ENCODE measurements around the gene RABEP2. TPM values are rescaled to one million over a fixed set of nuclear protein-coding genes. Genes with fewer than 3 reads are reported as not detected.
A peak's percentile ranks its signal among the peaks of the same experiment; 100 is the strongest.
"Not testable (repeated sequence)": the region's sequence is repeated elsewhere in the genome, so short reads cannot be mapped to it uniquely, and the experiment has no call there.

The RABEP2 gene
- total and polyA plus RNA-seq, 2 donors (not counting 1 experiment from before 2014, with no cell fraction given) = 5.9 to 22.6 TPM

GRCh38 chr16:28930203-28930602, 5.2 kb upstream of the RABEP2 start:
- Histone ChIP-seq H2AFZ (ENCODE audit: low read length) (no peak overlapping the region), H3K4me3 (replicated peaks in 1 of 4; ENCODE audit: control extremely low read depth in 1 of 4, insufficient read depth in 1 of 4, low read depth in 3 of 4, low read length in 4 of 4) (no peak overlapping the region), H3K27ac (ENCODE audit: insufficient read depth, low read length) (no peak overlapping the region), H3K9ac (ENCODE audit: insufficient read depth, low read length) (no peak overlapping the region), H3K4me2 (ENCODE audit: extremely low read depth, insufficient read depth, low read length) (no peak overlapping the region), H3K9me3 (ENCODE audit: control insufficient read depth, insufficient read depth, low read depth, low read length) (no peaks in the 10 kb centered on the region), H3K36me3 (ENCODE audit: control insufficient read depth, insufficient read depth, low read length) (no peaks in the 10 kb centered on the region), H3K27me3 (ENCODE audit: control insufficient read depth, insufficient read depth, low read length) (no peaks in the 10 kb centered on the region), H4K20me1 (ENCODE audit: control insufficient read depth, extremely low read depth, insufficient read depth, low read length) (no peaks in the 10 kb centered on the region), H3K4me1 (ENCODE audit: control insufficient read depth, extremely low read depth, insufficient read depth, low read length) (no peaks in the 10 kb centered on the region), H3K79me2 (ENCODE audit: control insufficient read depth, insufficient read depth, low read length) (no peaks in the 10 kb centered on the region)
- TF ChIP-seq CTCF (conservative IDR thresholded peaks at IDR 0.05 in 1 of 2, IDR thresholded peaks at IDR 0.05 in 1 of 2; ENCODE audit: low read depth in 1 of 2, low read length in 2 of 2) (no peak), EZH2 (IDR thresholded peaks at IDR 0.05; ENCODE audit: low read length, missing control alignments) (no peak)
- no peak for DNase-seq (ENCODE audit: low read depth in 2 of 2)

DNA sequence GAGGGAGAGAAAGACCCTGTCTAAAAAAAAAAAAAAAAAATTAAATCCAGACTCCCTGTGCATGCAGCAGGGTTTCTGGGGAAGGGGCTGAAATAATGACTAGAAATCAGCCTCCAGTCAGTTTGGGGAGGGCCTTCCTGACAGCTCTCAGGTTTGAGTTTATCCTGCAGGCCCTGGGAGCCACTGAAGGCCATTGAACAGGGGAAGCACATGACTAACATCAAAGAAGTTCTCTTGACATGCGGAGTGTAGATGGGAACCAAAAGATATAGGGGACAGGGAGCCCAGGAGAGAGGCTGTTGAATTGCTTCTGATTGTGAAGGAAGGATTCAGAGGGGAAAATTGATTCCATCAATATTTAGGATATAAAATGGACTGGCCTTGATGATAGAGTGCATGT, 2.8 kb upstream of the RABEP2 start:
- Histone ChIP-seq H3K27ac (ENCODE audit: insufficient read depth, low read length) (no peak overlapping the region), H3K9me3 (ENCODE audit: control insufficient read depth, insufficient read depth, low read depth, low read length) (no peaks in the 10 kb centered on the region), H3K36me3 (ENCODE audit: control insufficient read depth, insufficient read depth, low read length) (no peaks in the 10 kb centered on the region), H3K4me1 (ENCODE audit: control insufficient read depth, extremely low read depth, insufficient read depth, low read length) (no peaks in the 10 kb centered on the region), H3K9ac (ENCODE audit: insufficient read depth, low read length) (no peak overlapping the region), H2AFZ (ENCODE audit: low read length) (no peak overlapping the region), H3K79me2 (ENCODE audit: control insufficient read depth, insufficient read depth, low read length) (no peaks in the 10 kb centered on the region), H3K27me3 (ENCODE audit: control insufficient read depth, insufficient read depth, low read length) (no peaks in the 10 kb centered on the region), H4K20me1 (ENCODE audit: control insufficient read depth, extremely low read depth, insufficient read depth, low read length) (no peaks in the 10 kb centered on the region), H3K4me3 (replicated peaks in 1 of 4; ENCODE audit: control extremely low read depth in 1 of 4, insufficient read depth in 1 of 4, low read depth in 3 of 4, low read length in 4 of 4) (no peak overlapping the region), H3K4me2 (ENCODE audit: extremely low read depth, insufficient read depth, low read length) (no peak overlapping the region)
- TF ChIP-seq EZH2 (IDR thresholded peaks at IDR 0.05; ENCODE audit: low read length, missing control alignments) (no peak), CTCF (conservative IDR thresholded peaks at IDR 0.05 in 1 of 2, IDR thresholded peaks at IDR 0.05 in 1 of 2; ENCODE audit: low read depth in 1 of 2, low read length in 2 of 2) (no peak)
- no peak for DNase-seq (ENCODE audit: low read depth in 2 of 2)

GRCh38 chr16:28926284-28926683, 1.2 kb upstream of the RABEP2 start:
- H3K27me3 ChIP-seq (ENCODE audit: control insufficient read depth, insufficient read depth, low read length); H3K36me3 ChIP-seq (ENCODE audit: control insufficient read depth, insufficient read depth, low read length); DNase-seq (ENCODE audit: low read depth in 2 of 2); H3K79me2 ChIP-seq (ENCODE audit: control insufficient read depth, insufficient read depth, low read length); H2AFZ ChIP-seq (ENCODE audit: low read length); H3K9me3 ChIP-seq (ENCODE audit: control insufficient read depth, insufficient read depth, low read depth, low read length); H3K27ac ChIP-seq (ENCODE audit: insufficient read depth, low read length); H3K4me2 ChIP-seq (ENCODE audit: extremely low read depth, insufficient read depth, low read length); H3K4me1 ChIP-seq (ENCODE audit: control insufficient read depth, extremely low read depth, insufficient read depth, low read length); H3K9ac ChIP-seq (ENCODE audit: insufficient read depth, low read length); H4K20me1 ChIP-seq (ENCODE audit: control insufficient read depth, extremely low read depth, insufficient read depth, low read length): not testable (repeated sequence)
- peak overlapping the region in 2 of 4 experiments; percentile 85 to 90 for H3K4me3 ChIP-seq (replicated peaks in 1 of 4; ENCODE audit: control extremely low read depth in 1 of 4, insufficient read depth in 1 of 4, low read depth in 3 of 4, low read length in 4 of 4)
